Measurements from ENCODE around the gene LAMA4.

DNA sequence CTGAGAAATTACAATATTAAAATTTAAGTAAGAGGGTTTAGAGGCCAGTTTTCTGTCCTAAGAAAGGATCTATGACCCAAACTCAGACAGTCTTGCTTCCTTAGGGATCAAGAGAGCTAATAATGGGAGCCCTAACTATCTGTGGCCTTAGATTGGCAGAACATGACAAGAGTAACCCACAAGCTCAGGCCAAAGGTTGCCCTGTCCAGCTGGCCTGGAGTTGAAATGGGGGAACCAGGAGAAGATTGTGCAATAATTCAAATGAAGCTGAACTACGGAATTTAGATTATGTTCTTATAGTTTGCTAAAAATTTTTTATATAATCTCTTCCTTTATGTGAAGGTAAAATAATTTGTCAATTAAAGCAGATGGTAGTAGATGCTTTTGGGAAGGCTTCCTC lies 26.4 kb downstream of the LAMA4 start:
- TF ChIP-seq, protein P1, sequence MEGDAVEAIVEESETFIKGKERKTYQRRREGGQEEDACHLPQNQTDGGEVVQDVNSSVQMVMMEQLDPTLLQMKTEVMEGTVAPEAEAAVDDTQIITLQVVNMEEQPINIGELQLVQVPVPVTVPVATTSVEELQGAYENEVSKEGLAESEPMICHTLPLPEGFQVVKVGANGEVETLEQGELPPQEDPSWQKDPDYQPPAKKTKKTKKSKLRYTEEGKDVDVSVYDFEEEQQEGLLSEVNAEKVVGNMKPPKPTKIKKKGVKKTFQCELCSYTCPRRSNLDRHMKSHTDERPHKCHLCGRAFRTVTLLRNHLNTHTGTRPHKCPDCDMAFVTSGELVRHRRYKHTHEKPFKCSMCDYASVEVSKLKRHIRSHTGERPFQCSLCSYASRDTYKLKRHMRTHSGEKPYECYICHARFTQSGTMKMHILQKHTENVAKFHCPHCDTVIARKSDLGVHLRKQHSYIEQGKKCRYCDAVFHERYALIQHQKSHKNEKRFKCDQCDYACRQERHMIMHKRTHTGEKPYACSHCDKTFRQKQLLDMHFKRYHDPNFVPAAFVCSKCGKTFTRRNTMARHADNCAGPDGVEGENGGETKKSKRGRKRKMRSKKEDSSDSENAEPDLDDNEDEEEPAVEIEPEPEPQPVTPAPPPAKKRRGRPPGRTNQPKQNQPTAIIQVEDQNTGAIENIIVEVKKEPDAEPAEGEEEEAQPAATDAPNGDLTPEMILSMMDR (conservative IDR thresholded peaks at IDR 0.05; ENCODE audit: low read depth, low read length): no peak
- TF ChIP-seq EZH2 (IDR thresholded peaks at IDR 0.05; ENCODE audit: low read length, unreplicated experiment) (no peak), EZH2phosphoT487 (IDR thresholded peaks at IDR 0.05; ENCODE audit: borderline replicate concordance, low read length) (no peak)
